Measurements from ENCODE around the gene CKB.
"Not testable (repeated sequence)": the region's sequence is repeated elsewhere in the genome, so short reads cannot be mapped to it uniquely, and the experiment has no call there.

Gene CKB

DNA sequence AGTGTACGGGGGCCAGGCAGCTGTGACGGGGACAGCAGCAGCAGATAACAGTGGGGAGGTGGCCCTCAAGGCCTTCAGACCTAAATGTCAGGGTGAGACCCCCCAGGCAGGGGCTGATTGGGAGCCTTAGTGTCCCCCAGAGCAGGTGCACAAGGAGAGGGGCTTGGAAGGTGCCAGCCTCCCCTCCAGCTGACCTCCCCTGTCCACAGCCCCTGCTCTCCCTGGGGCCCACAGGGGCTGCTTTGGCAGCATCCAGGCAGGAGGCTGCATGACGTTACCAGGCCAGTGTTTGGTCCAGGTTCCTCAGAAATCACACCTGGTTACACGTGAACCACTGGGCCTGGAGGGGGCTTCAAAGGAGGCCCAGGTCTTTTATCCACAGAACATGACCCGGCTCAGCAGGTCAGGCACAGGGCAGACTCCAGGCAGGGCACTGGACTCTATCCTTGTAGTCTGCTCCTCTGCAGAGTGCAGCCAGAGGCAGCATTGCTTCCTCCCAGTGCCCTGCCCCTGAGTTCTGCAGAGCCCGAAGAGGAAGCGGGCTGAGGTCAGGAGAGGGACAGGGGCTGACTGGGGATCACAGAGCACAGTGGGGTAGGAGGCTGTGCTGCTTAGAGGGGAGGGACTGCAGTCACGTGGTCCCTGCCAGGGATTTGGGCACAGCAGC lies 3.8 kb upstream of the CKB start:
- ATAC-seq (no peak), DNase-seq (no peak)
- peaks cover 18% of the 10 kb centered on the region for H3K27me3 Mint-ChIP-seq
- H3K27ac Mint-ChIP-seq: peak overlapping the region; percentile 55 to 61
- H3K4me1 Mint-ChIP-seq: peaks cover 41% of the 10 kb centered on the region
- no peak overlapping the region for H3K4me3 Mint-ChIP-seq
- H3K9me3 Mint-ChIP-seq: no peaks in the 10 kb centered on the region

GRCh38 chr14:103525430-103526246 lies 3.0 kb upstream of the CKB start:
- peaks cover 18% of the 10 kb centered on the region for H3K27me3 Mint-ChIP-seq
- not testable (repeated sequence) for H3K4me3 Mint-ChIP-seq, H3K9me3 Mint-ChIP-seq, DNase-seq, ATAC-seq
- H3K4me1 Mint-ChIP-seq: peaks cover 34% of the 10 kb centered on the region
- H3K27ac Mint-ChIP-seq: peak overlapping the region; percentile 55 to 61

- Mint-ChIP-seq H3K27ac (no peak overlapping the region), H3K9me3 (no peaks in the 10 kb centered on the region), H3K27me3 (peaks cover 27% of the 10 kb centered on the region), H3K4me1 (peaks cover 33% of the 10 kb centered on the region), H3K4me3 (no peak overlapping the region)
- no peak for ATAC-seq
- no peak for DNase-seq
Measured at GRCh38 chr14:103524002-103524935, 1.6 kb upstream of the CKB start.

- peaks cover 28% of the 10 kb centered on the region for H3K27me3 Mint-ChIP-seq
- no peak overlapping the region for H3K27ac Mint-ChIP-seq
- DNase-seq (no peak), ATAC-seq (no peak)
- H3K9me3 Mint-ChIP-seq: no peaks in the 10 kb centered on the region
- peak overlapping the region in 1 of 2 donors; percentile 29 for H3K4me3 Mint-ChIP-seq
- peaks cover 38% of the 10 kb centered on the region for H3K4me1 Mint-ChIP-seq
Measured at GRCh38 chr14:103523575-103523954, 935 bp upstream of the CKB start.

DNA sequence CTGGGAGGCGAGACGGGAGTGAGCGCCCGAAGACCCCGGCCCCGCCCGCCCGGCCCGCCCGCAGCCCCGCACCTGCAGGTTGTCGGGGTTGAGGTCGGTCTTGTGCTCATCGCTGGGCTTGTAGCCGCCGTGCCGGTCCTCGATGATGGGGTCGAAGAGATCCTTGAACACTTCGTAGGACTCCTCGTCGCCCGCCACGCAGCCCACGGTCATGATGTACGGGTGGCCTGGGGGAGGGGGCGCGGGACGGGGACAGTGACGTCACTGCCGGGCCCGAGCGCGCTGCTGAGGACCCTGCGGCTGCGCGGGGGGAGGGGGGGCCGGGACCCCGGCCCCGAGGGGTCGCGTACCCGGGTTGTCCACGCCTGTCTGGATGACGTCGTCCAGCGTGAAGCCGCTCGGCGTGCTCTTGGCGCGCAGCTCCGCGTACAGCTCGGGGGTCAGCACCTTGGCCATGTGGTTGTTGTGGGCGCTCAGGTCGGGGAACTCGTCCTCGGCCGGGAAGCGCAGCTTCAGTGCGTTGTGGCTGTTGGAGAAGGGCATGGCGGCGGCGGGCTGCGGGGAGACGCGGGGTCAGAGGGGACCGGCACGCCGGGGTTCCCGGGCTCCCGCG lies 573 bp downstream of the CKB start:
- H3K9me3 Mint-ChIP-seq: no peaks in the 10 kb centered on the region
- no peak for ATAC-seq
- peaks cover 23% of the 10 kb centered on the region for H3K4me1 Mint-ChIP-seq
- H3K4me3 Mint-ChIP-seq: peak overlapping the region; percentile 35 to 66
- no peak for DNase-seq
- H3K27me3 Mint-ChIP-seq: peaks cover 28% of the 10 kb centered on the region
- H3K27ac Mint-ChIP-seq: no peak overlapping the region

GRCh38 chr14:103521438-103521950 lies 1.1 kb downstream of the CKB start:
- Mint-ChIP-seq H3K27ac (no peak overlapping the region), H3K4me3 (peak overlapping the region in 1 of 2 donors; percentile 74), H3K9me3 (no peaks in the 10 kb centered on the region), H3K4me1 (peaks cover 20% of the 10 kb centered on the region), H3K27me3 (peaks cover 28% of the 10 kb centered on the region)
- ATAC-seq: peak; percentile 22
- no peak for DNase-seq

DNA sequence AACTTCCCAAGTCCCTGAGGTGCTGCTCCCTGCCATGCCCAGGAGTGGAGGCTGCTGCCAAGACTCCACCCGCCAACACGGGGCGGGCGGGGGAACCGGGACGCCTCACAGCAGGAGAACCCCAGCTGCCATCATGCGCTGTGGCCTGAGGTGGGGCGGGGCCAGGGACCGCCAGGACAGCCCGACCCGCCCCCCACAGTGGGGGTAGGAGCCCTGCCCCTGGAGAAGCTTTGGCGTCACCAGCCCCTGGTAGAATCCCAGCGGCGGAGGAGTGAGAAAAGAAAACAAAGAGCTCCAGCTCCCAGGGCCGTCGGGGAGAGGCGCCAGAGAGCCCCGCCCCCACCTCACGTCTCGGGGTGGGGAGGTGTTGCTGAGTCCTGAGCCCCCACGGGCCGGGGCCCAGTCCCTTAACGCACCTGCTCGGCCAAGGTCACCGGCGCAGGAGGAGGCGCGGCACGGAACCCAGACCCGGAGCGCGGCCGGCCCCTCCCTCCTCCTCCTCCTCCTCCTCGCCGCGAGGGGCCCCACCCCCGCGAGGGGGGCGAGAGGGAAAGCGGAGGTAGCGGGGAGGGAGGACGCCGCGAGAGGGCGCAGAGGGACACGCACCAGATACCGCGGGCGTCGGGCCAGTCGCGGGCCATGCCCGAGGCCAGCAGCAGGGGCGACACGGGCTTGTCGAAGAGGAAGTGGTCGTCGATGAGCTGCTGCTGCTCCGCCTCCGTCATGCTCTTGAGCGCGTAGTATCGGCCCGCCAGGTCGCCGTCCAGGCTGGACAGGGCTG lies 1.8 kb downstream of the CKB start:
- no peaks in the 10 kb centered on the region for H3K9me3 Mint-ChIP-seq
- ATAC-seq: peak; percentile 70
- peaks cover 20% of the 10 kb centered on the region for H3K4me1 Mint-ChIP-seq
- H3K4me3 Mint-ChIP-seq: peak overlapping the region; percentile 65 to 74
- peak; percentile 80 to 81 for DNase-seq
- H3K27ac Mint-ChIP-seq: no peak overlapping the region
- peaks cover 28% of the 10 kb centered on the region for H3K27me3 Mint-ChIP-seq

DNA sequence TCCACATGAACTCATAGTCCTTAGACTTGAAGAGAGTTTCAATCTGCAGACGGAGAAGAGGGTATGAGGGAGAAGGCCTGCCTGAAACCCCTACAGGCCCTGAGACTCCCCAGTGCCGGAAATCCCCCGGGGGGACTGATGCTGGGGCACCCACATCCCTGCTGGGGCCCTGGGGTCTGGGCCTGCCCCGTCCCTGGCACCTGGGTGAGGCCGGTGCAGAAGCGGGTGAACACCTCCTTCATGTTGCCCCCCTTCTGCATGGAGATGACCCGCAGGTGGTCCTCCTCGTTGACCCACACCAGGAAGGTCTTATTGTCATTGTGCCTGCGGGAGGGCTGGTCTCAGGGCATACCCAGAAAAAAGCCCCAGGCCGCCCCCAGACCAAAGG lies 2.4 kb downstream of the CKB start:
- Mint-ChIP-seq H3K9me3 (no peaks in the 10 kb centered on the region), H3K4me3 (peak overlapping the region in 1 of 2 donors; percentile 74), H3K4me1 (peaks cover 20% of the 10 kb centered on the region), H3K27me3 (peaks cover 28% of the 10 kb centered on the region), H3K27ac (no peak overlapping the region)
- ATAC-seq: peak; percentile 29
- peak in 1 of 2 donors; percentile 31 for DNase-seq

DNA sequence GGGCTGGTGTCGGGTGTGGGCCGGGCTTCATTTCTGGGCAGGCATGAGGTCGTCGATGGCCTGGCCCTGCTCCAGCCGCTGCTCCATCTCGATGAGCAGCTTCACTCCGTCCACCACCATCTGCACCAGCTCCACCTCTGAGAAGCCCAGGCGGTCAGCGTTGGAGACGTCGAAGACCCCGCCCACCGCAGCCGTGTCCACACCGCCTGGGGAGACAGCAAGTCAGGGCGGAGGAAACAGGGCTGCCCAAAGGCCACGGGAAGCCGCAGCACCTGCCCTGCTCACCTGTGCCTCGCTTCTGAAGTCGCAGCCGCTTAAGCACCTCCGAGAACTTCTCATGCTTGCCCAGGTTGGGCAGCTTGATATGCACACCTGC lies 2.8 kb downstream of the CKB start:
- ATAC-seq (no peak), DNase-seq (no peak)
- Mint-ChIP-seq H3K9me3 (no peaks in the 10 kb centered on the region), H3K27ac (no peak overlapping the region), H3K4me1 (peaks cover 20% of the 10 kb centered on the region), H3K4me3 (peak overlapping the region in 1 of 2 donors; percentile 74), H3K27me3 (peaks cover 28% of the 10 kb centered on the region)

DNA sequence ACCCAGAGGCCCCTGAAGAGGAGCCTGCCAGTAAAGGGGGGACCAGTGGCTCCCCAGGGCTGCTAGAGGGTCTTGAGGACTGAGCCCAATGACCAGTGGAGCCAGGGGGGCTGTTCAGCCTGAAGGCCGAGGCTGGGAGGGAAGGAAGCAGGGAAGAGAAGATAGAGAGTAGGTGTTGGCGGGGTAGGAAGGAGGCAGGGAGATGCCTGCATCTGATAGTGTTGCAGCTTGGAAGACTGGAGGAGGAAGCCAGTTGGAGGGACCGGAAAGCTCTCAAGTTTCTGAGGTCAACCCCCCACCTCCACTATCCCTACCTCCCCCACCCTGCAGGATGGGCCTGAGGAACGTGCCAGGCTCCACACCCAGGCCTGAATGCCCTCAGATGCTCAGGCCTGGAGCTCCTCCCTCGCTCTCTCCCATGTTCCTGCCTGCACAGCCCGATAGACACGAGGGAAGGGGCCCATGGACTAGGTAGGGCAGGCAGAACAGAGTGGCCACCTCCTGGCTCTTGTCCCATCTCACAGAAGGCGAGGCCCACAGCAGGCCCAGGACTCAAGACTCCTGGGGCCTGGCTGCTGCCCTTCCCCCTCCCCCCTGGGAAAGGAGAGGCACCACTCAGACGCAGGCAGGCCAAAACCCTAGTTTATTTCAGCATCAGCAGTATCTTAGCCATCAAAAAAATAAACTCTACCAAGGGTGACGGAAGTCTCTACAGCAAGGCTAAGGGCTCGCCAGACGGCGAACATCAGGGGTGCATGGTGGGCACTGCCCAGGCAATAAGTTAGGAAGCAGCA lies 3.4 kb downstream of the CKB start:
- Mint-ChIP-seq H3K27me3 (peaks cover 23% of the 10 kb centered on the region), H3K4me3 (peak overlapping the region; percentile 33 to 74), H3K4me1 (peaks cover 20% of the 10 kb centered on the region), H3K27ac (peak overlapping the region in 1 of 2 donors; percentile 72), H3K9me3 (no peaks in the 10 kb centered on the region)
- DNase-seq: no peak
- no peak for ATAC-seq

GRCh38 chr14:103518422-103519042 lies 4.1 kb downstream of the CKB start:
- ATAC-seq (peak; percentile 33), DNase-seq (peak; percentile 50 to 55)
- Mint-ChIP-seq H3K9me3 (no peaks in the 10 kb centered on the region), H3K27me3 (peaks cover 16% of the 10 kb centered on the region), H3K4me3 (no peak overlapping the region), H3K27ac (peak overlapping the region in 1 of 2 donors; percentile 56), H3K4me1 (peaks cover 20% of the 10 kb centered on the region)

DNA sequence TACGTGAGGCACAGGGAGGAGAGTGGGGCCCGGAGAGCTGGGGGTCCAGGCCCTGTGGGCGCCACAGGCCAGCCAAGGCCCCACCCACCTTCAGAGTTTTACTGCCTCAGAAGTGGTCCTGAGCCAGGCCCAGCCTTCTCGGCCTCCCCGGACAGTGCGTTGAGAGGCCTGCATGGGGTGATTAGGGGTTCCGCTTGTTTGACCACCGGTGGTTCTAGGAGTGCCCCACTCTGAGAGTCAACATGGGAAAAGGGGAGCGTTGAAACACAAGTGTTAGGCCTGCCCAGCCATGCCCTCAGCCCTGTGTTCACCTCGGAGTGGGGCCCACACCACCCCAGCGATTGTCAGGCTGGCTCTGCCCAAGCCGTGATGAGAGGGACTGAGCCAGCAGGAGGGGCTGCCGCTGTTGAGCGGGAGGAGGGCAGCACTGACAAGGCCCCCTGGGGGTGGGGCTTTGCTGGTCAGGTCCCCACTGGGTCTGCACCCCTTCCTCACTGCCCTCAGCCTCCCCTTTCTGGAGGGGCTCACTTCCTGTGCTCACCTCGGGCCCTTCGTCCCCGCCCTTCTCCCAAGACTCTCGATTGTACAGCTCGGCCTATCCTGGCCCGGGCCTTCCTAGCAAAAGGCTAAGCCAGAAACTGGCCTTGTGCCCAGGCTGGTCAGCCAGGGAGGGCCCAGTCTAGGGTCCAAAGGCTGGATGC lies 4.8 kb downstream of the CKB start:
- Mint-ChIP-seq H3K27ac (no peak overlapping the region), H3K27me3 (peaks cover 10% of the 10 kb centered on the region), H3K4me1 (peaks cover 20% of the 10 kb centered on the region), H3K4me3 (no peak overlapping the region), H3K9me3 (no peaks in the 10 kb centered on the region)
- ATAC-seq (no peak), DNase-seq (no peak)

- peaks cover 10% of the 10 kb centered on the region for H3K27me3 Mint-ChIP-seq
- H3K27ac Mint-ChIP-seq: peak overlapping the region in 1 of 2 donors; percentile 68
- H3K4me3 Mint-ChIP-seq: no peak overlapping the region
- H3K9me3 Mint-ChIP-seq: no peaks in the 10 kb centered on the region
- peaks cover 20% of the 10 kb centered on the region for H3K4me1 Mint-ChIP-seq
- ATAC-seq (no peak), DNase-seq (no peak)
Measured at GRCh38 chr14:103517174-103517566, 5.5 kb downstream of the CKB start.

All from stimulated activated naive CD8-positive, alpha-beta T cell treated with anti-CD3 and anti-CD28 coated beads, Interleukin-15, amount 100 ng/mL, for 72 hours (primary cell).